Measurements from ENCODE around the gene ACVR1B.
A peak's percentile ranks its signal among the peaks of the same experiment; 100 is the strongest.

- TF ChIP-seq, protein P1, sequence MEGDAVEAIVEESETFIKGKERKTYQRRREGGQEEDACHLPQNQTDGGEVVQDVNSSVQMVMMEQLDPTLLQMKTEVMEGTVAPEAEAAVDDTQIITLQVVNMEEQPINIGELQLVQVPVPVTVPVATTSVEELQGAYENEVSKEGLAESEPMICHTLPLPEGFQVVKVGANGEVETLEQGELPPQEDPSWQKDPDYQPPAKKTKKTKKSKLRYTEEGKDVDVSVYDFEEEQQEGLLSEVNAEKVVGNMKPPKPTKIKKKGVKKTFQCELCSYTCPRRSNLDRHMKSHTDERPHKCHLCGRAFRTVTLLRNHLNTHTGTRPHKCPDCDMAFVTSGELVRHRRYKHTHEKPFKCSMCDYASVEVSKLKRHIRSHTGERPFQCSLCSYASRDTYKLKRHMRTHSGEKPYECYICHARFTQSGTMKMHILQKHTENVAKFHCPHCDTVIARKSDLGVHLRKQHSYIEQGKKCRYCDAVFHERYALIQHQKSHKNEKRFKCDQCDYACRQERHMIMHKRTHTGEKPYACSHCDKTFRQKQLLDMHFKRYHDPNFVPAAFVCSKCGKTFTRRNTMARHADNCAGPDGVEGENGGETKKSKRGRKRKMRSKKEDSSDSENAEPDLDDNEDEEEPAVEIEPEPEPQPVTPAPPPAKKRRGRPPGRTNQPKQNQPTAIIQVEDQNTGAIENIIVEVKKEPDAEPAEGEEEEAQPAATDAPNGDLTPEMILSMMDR (IDR thresholded peaks at IDR 0.05), result no peak
- TF ChIP-seq POLR2A (IDR thresholded peaks at IDR 0.05), result peak; percentile 63
Observed at GRCh38 chr12:51951199-51951842, at the start of gene ACVR1B.
